Stimulated activated CD4-positive, alpha-beta T cell treated with anti-CD3 and anti-CD28 coated beads, Interleukin-12 subunit alpha, Interleukin-12 subunit beta, amount 100 ng/mL, for 48 hours (primary cell): ENCODE results near the gene GALNT18.

Experiments used
- DNase-seq, 3 donors: peaks; one replicate each; pipeline ENCODE4 v3.0.0-alpha.2; 2020; ENCODE audit warnings: low read depth in 2 of 3, low spot score in 1 of 3

Gene GALNT18

GRCh38 chr11:11621573-11622339 is at the start of gene GALNT18:
Gene GALNT18, minus strand, starts transcription at chr11:11622005.
- peak; percentile 59 to 78 (median 73) for DNase-seq

DNA sequence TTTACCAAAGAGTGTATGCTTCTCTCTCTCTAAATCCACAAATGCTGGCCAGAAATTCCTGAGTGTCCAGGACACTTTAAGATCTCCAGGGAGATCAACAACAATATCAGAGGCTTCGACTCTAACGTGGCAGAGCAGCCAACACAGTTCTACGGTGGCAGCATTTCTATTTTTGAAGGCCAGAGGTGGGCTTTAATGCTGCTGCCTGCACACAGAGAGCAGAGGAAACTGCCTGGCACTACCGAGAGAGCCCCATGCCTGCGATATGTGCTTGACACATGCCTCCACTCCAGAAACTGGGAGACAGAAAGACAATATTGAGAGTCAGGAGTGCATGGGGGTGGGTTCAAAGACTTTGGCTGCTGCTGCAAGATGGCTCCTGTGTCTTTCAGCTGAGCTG is 48.8 kb upstream of the GALNT18 start:
- DNase-seq: no peak

- no peak for DNase-seq
Measured at GRCh38 chr11:11669233-11669846, 47.5 kb upstream of the GALNT18 start.

DNA sequence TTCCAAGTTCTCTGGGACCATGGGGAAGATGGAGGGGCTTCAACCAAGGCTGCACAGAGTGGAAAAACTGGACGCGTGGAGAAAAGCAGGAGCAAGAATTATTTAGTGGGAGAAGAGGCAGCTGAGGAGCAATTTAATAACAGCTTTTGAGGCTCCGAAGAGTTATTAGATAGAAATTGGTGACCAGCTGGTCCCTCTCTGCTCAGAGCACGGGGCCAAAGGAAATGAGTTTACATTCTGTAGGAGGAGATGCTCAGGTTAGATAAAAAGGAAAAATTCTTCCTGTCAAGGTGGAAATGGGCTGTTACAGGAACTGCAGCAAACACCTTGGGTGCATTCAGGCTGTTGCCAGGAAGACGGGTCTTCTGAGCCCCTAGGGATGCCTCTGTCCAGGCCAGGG is 47.0 kb upstream of the GALNT18 start:
- no peak for DNase-seq

DNA sequence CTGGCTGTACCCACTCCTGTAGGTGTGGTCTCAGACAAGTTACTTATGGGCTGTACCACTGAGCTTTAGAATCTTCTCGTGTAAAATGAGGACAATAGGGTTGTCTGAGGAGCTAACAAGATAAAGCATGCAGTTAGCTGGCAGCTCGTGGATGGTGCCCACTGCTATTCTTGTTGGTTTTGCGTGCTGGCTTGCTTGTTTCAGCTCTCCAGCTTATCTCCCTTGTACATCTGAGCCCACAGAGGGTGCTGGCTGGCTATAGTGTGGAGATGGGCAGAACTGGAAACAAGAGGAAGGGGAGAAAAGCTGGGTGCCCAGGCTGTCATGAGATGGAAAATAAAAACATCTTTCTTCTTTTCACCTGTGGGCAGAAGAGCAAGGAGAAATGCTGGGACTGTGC is 46.5 kb upstream of the GALNT18 start:
- DNase-seq: no peak

DNA sequence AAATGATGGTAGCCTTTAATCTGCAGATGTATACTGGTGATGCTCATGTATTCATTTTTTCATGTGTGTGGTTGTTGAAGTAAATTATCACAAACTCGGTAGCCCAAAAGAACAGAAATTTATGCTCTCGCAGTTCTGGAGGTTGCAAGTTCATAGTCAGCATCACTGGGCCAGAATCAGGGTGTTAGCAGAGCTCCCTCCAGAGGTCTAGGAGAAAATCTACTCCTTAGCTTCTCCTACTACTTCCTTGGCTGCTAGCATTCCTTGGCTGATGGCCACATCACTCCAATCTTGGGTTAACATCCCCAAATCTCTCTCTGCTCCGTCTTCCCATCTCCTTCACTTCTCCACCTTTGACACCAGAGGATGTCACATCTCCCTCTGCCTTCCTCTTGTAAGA is 45.3 kb upstream of the GALNT18 start:
- no peak for DNase-seq

DNA sequence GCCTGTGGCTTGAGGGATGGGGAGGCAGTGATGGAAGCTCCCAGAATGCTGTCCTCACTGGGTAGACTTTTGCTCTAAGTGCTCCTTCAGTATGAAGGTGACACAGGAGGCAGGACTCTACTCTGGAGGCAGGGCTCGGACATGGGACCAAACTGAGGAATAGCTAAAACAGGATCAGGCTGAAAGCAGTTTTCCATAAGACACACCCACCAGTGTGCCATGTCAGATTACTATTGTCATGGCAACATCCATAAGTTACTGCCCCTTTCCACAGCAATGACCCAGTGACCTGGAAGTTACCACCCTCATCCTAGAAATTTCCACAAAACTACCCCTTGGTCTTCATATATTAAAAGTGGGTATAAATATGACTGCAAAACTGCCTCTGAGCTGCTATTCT is 43.6 kb upstream of the GALNT18 start:
- no peak for DNase-seq

DNA sequence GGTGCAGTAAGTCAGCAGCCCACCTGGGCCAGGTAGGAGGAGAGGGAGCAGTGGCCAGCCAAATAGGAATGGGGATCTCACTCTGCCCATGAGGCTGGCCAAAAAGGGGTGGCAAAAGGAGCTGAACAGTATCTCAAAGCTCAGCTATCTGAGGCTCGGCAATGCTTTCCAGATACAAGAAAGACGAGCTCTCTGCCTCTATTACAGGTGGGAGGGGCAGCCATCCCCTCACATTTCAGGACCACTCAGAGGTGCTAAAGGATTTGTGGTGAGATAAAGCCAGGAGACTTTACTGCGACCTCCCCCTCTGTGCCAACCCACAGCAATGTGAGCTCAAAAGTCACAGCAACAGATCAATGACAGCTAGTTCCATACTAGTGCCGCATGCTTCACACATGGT is 42.1 kb upstream of the GALNT18 start:
- DNase-seq: no peak

GRCh38 chr11:11662578-11662977 is 40.8 kb upstream of the GALNT18 start:
- no peak for DNase-seq

GRCh38 chr11:11661326-11662040 is 39.7 kb upstream of the GALNT18 start:
- DNase-seq: no peak

DNA sequence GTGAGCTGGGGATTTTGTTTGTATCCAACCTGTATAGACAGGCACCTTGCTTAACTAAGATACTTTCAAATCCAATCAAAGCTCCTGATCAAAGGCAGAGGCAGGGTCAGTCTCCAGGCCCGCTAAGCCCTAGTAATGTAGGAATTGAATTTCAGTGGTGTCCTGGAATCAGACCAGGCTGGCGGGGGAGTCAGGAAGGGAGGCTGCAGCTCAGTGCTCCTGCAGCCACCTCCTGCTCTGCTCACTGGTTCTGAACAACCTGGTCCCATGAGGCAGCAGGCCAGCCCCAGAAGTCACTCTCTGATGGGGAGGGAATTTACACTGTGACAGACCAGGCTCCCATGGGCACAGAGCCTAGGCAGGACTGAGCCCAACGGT is 38.5 kb upstream of the GALNT18 start:
- DNase-seq: no peak

- no peak for DNase-seq
Measured at GRCh38 chr11:11659567-11660362, 38.0 kb upstream of the GALNT18 start.

GRCh38 chr11:11657218-11657955 is 35.6 kb upstream of the GALNT18 start:
- DNase-seq: no peak

DNA sequence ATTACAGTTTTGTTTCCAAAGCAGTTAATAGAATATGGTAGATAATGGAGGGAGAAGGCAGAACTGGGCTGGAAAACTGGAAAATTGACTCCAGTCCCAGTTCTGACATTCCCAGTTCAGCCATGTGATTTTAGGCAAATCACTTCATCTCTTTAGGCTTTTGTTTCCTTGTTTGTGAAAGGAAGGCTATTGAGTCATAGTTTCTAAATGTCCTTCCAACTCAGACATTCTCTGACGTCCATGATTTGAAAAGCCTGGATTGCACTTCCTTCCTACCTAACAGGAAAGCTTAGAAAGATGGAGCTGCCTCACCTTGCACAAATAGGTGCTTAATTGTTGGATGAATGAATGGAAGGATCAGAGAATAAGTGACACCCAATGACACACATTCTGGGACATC is 19.8 kb upstream of the GALNT18 start:
- DNase-seq: no peak

- no peak for DNase-seq
Measured at GRCh38 chr11:11640996-11641395, 19.2 kb upstream of the GALNT18 start.

- no peak for DNase-seq
Measured at GRCh38 chr11:11640152-11640551, 18.3 kb upstream of the GALNT18 start.

GRCh38 chr11:11636671-11637070 is 14.9 kb upstream of the GALNT18 start:
- DNase-seq: no peak

DNA sequence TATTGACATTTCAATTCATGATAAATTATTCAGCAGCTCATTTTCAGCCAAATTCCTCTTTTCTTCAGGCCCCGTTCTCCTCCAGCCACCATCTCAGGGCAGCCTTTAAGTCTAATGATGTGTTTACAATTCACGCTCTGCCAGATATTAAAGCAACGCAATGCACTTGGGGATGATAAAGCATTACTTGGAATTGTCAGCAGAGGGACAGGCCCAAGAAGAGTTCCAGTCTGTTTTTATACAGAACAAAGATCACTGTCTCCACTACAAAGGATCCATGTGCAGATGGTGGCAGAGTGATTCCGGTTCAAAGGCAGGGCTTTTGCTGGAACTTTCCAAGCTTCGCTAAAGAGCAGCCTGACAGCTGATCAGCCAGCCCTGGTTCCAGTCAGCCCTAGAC is 13.6 kb upstream of the GALNT18 start:
- DNase-seq: no peak

GRCh38 chr11:11629368-11629767 is 7.6 kb upstream of the GALNT18 start:
- no peak for DNase-seq

GRCh38 chr11:11628651-11629050 is 6.8 kb upstream of the GALNT18 start:
- no peak for DNase-seq

- DNase-seq: no peak
Measured at GRCh38 chr11:11626128-11626527, 4.3 kb upstream of the GALNT18 start.
